Osteoblast (primary cell): ENCODE results near the gene TTC23L. TPM values are rescaled to one million over a fixed set of nuclear protein-coding genes. Genes with fewer than 3 reads are reported as not detected.

Experiments
- DNase-seq: peaks from one replicate; pipeline ENCODE4 v3.0.0; 2011; ENCODE audit warnings: low spot score, mixed read lengths; ENCODE audit not compliant: insufficient read length; ENCODE audit errors: missing footprints
- H2AFZ ChIP-seq: 2 replicates; pipeline ENCODE4 v1.6.0; 2011; ENCODE audit warnings: mild to moderate bottlenecking, low read length
- H3K27ac ChIP-seq: 2 replicates; pipeline ENCODE4 v1.5.1; 2011; ENCODE audit warnings: mild to moderate bottlenecking, low read depth, low read length, moderate library complexity
- H3K27me3 ChIP-seq: 2 replicates; pipeline ENCODE4 v1.6.0; 2012; ENCODE audit warnings: mild to moderate bottlenecking, control low read depth, inconsistent platforms, low read length, moderate library complexity; ENCODE audit not compliant: insufficient read depth
- H3K36me3 ChIP-seq: 2 replicates; pipeline ENCODE4 v1.5.1; 2011; ENCODE audit warnings: mild to moderate bottlenecking, low read length, control low read depth, moderate library complexity; ENCODE audit not compliant: insufficient read depth
- H3K4me1 ChIP-seq: 2 replicates; pipeline ENCODE4 v1.5.1; 2011; ENCODE audit warnings: mild to moderate bottlenecking, low read length, control low read depth, moderate library complexity; ENCODE audit not compliant: insufficient read depth
- H3K4me2 ChIP-seq: 2 replicates; pipeline ENCODE4 v1.6.0; 2011; ENCODE audit warnings: mild to moderate bottlenecking, low read length; ENCODE audit not compliant: insufficient read depth
- H3K4me3 ChIP-seq: fragments of 200-600 bp; sonication (generic); 3 replicates; pipeline ENCODE4 v1.5.1; 2012; ENCODE audit warnings: mild to moderate bottlenecking, low read length, inconsistent platforms; ENCODE audit not compliant: insufficient read depth
- H3K79me2 ChIP-seq: 2 replicates; pipeline ENCODE4 v1.6.0; 2012; ENCODE audit warnings: mild to moderate bottlenecking, low read length, control low read depth, inconsistent platforms; ENCODE audit not compliant: insufficient read depth
- H3K9me3 ChIP-seq: 2 replicates; pipeline ENCODE4 v1.5.1; 2011; ENCODE audit warnings: low read depth, low read length, control low read depth
- H4K20me1 ChIP-seq: 2 replicates; pipeline ENCODE4 v1.6.0; 2012; ENCODE audit warnings: mild to moderate bottlenecking, low read length, control low read depth; ENCODE audit not compliant: insufficient read depth
- CTCF ChIP-seq: IDR thresholded peaks from 2 replicates; pipeline ENCODE4 v1.5.1; 2011; ENCODE audit warnings: mild to moderate bottlenecking, low read depth, low read length, moderate library complexity; ENCODE audit errors: extremely low read depth
- total RNA-seq: library from RNA; depleted of rRNA; stranded (reverse); fragments of >200 nt; gene quantifications from 2 replicates; pipeline ENCODE4 v1.2.3, GENCODE V29; 2012

Gene TTC23L
- total RNA-seq, 1 donor = not detected

- Histone ChIP-seq H3K9me3 (no peaks in the 10 kb centered on the region), H3K4me2 (no peak overlapping the region), H3K79me2 (peaks cover 29% of the 10 kb centered on the region), H3K36me3 (peaks cover 26% of the 10 kb centered on the region), H3K27ac (no peak overlapping the region), H3K4me1 (peaks cover 22% of the 10 kb centered on the region), H3K27me3 (no peaks in the 10 kb centered on the region), H4K20me1 (peaks cover 13% of the 10 kb centered on the region), H3K4me3 (no peak overlapping the region), H2AFZ (no peak overlapping the region)
- peak; percentile 43 for DNase-seq
- no peak for TF ChIP-seq CTCF
Measured at GRCh38 chr5:34928267-34928666, 89.3 kb downstream of the TTC23L start.

GRCh38 chr5:34929134-34929719 lies 90.3 kb downstream of the TTC23L start, which contains the start of gene DNAJC21:
DNAJC21 (plus strand) TSS chr5:34929559; CDS start chr5:34929820, 261 bp downstream.
- TF ChIP-seq CTCF = no peak
- H2AFZ ChIP-seq = peak within 1 kb of the TSS; percentile 90
- H3K4me2 ChIP-seq = peak within 1 kb of the TSS; percentile 90
- peaks cover 38% of the 10 kb centered on the region for H3K79me2 ChIP-seq
- H3K4me3 ChIP-seq = peak within 1 kb of the TSS; percentile 96
- peaks cover 13% of the 10 kb centered on the region for H4K20me1 ChIP-seq
- peak within 1 kb of the TSS; percentile 75 for H3K27ac ChIP-seq
- H3K4me1 ChIP-seq = peaks cover 12% of the 10 kb centered on the region
- H3K36me3 ChIP-seq = peaks cover 23% of the 10 kb centered on the region
- no peaks in the 10 kb centered on the region for H3K27me3 ChIP-seq
- H3K9me3 ChIP-seq = no peaks in the 10 kb centered on the region
- peak; percentile 99 for DNase-seq

- H3K79me2 ChIP-seq = peaks cover 45% of the 10 kb centered on the region
- TF ChIP-seq CTCF = no peak
- peak; percentile 94 for DNase-seq
- peaks cover 13% of the 10 kb centered on the region for H4K20me1 ChIP-seq
- peaks cover 17% of the 10 kb centered on the region for H3K36me3 ChIP-seq
- H3K4me2 ChIP-seq = peak overlapping the region; percentile 90
- peaks cover 11% of the 10 kb centered on the region for H3K4me1 ChIP-seq
- H2AFZ ChIP-seq = peak overlapping the region; percentile 90
- no peaks in the 10 kb centered on the region for H3K27me3 ChIP-seq
- H3K27ac ChIP-seq = peak overlapping the region; percentile 75
- peak overlapping the region; percentile 96 for H3K4me3 ChIP-seq
- H3K9me3 ChIP-seq = no peaks in the 10 kb centered on the region
Measured at GRCh38 chr5:34929720-34930461, 90.9 kb downstream of the TTC23L start.

- peak overlapping the region; percentile 90 for H2AFZ ChIP-seq
- H3K27me3 ChIP-seq = no peaks in the 10 kb centered on the region
- no peak for TF ChIP-seq CTCF
- peaks cover 50% of the 10 kb centered on the region for H3K79me2 ChIP-seq
- H4K20me1 ChIP-seq = peaks cover 13% of the 10 kb centered on the region
- peaks cover 17% of the 10 kb centered on the region for H3K36me3 ChIP-seq
- DNase-seq = peak; percentile 84
- peak overlapping the region; percentile 90 for H3K4me2 ChIP-seq
- H3K4me1 ChIP-seq = peaks cover 11% of the 10 kb centered on the region
- peak overlapping the region; percentile 75 for H3K27ac ChIP-seq
- H3K4me3 ChIP-seq = peak overlapping the region; percentile 96
- H3K9me3 ChIP-seq = no peaks in the 10 kb centered on the region
Measured at GRCh38 chr5:34930462-34930844, 91.5 kb downstream of the TTC23L start.
